Fibroblast of upper back skin (primary cell): ENCODE results near the gene GPRIN1.

Experiments used
- DNase-seq: peaks from one replicate; pipeline ENCODE4 v3.0.0-alpha.2; 2013

GPRIN1 gene

DNA sequence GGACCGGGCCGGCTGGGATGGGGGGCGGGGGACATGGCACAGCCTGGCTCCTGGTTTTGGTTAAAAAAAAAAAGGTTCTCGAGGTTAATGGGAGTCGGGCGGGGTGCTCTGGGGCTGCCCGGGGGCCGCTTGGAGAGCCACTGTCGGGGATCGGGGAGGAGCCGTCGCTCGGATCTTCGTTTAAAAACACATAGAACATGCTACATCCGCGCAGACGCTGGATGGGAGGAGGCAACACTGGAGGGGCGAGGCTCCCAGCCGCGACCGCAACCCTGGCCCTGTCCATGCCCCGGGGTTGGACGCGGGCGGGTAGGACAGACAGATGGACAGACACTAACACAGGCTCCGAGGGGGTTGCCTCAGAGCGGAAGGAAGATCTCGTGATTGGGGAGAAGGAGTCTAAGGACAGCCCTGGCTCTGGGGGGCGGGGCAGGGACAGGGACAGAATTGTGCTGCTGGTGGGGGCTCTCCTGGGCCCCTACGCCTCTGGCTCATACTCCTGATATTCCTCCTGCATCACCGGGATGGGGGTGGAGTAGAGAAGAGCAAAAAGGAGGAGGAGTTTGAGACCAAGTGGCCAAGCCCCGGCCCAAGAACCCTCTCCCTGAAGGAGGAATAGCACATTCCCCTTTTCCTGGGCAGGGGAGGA is 10.5 kb upstream of the GPRIN1 start:
- DNase-seq, result no peak

DNA sequence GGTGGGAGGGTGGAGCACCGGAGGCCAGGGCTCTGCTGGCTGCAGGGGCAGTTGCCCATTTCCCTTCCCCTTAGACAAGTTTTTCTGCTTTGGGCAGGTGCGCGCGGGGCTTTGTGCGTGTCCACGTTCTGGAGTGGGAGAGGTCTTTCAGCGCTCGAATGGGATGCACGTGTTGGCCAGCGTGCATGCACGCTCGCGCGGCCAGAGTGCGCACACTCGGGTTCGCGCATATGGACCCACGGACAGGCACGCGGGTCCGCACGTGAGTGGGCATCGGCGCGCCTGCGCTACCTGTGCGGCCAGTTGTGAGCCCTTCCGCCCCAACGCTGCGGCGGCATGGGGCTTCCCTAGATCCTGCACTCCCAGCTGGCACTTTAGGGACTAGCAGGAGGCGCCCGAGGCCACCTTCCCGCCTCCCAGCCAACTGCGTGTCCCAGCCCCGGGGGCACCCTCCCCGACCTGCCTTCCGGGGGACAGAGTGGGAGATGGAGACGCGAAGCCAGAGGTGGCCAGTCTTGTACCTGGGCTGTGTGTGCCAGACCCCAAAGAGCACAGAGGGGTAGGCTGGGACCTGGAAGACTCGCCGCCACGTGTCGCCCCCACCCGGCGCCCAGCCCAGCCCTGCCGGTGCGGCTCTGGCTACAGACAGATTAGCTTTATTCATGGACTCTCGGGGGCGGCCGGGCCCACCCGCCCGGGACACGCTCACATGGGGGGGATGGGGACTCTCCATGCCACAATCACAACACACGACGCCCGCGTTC is 9.8 kb upstream of the GPRIN1 start:
- DNase-seq, result no peak

DNA sequence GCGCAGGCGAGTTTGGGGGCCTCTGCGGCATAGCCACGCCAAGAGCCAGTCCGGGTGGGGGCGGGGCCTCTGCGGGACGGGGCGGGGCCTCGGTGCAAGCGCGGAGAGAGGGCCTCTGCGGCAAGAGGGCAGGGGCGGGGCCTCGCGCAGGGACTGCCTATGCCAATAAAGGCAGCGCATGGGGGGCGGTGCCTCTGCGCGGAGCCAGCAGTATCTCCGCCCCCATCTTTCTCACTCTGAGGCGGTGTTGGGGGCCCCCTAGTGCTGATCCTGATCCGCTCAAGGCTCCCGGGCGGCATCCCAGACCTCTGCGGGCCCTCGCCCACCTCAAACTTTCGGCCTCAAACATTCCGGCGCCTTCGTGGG is 9.2 kb upstream of the GPRIN1 start:
- DNase-seq, result peak; percentile 88

DNA sequence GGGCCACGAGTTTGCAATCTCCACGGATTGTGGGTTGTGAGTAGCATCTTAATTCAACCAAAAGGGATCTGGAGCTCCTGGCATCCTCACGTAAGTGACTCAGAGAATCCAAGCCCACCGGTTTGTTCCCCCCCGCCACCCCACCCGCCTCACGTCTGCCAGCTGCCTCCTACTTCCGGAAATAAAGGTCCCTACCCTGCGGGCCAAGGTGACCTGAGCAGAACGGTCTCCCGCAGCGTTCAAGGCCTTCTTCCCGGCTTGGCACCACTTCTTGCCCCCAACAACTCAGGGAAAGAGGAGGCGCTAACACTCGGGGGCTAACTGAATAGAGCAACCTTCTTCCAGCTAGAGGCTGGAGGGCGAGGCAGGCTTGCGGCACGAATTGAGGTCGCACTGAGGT is 8.8 kb upstream of the GPRIN1 start:
- DNase-seq, result no peak

DNA sequence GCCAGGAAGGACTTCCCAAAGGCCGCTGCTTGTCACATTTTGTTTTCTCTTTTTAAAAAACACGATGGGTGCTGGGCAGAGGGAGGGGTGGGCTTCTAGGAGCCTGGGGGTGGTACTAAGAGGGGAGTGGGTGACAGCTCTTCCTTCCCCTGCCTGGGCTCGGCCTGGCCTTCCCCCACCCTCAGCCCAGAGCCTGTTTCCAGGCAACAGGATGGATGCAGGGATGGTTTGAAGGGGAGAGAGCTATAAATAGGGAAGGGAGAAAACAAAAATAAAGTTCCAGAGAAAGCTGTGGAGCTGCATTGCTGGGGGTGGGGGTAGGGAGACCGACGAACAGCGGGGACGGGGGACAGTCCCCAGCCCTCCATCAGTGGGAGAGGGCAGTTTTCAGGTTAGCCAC is 6.6 kb upstream of the GPRIN1 start:
- DNase-seq, result no peak

DNA sequence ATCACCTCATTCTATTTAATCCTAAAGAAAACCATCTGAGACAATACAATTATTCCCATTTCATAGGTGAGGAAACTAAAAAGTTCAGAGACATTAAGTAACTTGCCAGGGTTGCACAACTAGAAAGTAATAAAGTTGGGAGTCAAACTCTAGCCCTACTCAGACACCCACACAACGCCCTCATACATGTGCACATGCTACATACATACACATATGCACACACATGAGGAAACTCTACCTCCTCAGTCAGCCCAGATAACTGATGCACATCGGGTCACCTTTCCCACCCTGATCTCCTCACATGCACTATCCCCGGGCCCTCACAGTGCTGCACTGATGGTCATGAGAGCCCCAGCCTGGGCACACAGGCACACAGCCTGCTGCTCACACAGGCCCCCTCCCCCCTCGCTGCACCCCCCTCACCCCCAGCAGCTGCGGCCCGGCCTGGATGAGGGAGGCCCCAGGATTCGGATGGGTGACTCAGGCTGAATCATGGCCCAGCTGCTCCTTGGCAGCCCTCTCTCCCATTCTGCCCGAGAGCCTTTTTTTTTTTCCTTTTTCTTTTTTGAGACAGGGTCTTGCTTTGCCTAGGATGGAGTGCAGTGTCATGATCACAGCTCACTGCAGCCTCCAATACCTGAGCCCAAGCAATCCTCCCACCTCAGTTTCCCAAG is 5.0 kb upstream of the GPRIN1 start:
- DNase-seq, result peak; percentile 79

DNA sequence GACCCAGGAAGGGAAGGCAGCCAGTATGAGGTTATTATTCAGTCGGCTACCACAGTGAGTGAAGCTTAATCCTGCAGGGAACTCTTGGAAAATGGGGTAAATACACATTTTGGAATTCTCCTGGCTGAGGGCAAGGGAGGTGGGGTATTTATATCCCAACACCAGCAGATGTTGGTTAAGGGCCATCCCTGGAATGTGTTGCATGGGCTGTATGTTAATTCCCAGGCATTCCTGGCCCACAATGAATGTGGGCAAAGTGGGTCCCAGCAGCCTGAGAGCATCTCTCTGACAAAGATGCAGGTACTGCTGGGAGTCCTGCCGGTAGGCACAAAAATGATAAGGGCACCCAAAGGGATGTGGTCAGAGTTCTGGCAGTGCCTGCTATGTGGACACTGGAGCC is 2.9 kb upstream of the GPRIN1 start:
- no peak for DNase-seq

DNA sequence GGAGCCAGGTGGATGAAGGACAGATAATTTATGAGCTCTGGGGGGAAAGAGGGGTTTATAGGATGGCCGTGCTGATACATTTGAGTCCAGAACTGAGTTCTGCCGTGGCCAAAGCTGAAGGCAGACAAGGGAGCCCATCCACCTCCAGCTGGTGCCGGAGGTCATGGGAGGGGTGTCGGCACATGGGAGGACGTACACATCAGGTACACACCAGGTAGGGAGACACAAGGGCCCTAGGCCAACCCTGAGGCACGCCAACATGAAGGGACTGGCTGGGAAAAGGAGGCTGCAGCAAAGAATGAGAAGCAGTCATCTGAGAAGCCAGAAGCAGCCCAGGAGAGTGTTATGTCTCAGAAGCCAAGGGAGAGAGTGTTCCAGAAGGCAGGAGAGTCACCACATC is 2.1 kb upstream of the GPRIN1 start:
- DNase-seq, result no peak

DNA sequence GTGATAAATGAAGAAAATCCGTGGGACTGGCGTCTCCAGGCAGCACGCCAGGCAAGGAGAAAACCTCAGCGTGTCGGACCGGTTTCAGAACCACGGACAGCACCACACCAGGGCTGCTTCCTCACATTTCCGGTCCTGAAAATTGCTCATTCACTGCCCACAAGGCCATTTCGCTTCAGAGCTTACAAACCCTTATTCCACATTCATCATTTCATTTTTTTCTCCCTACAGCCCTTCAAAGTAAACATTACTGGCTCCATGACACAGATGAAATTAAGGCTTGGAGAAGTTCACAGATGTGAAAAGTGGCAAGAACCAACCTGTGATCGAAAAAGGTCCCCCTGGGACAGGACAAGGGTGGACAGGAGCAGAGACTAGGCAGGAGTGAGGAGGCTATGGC is 1.5 kb upstream of the GPRIN1 start:
- peak; percentile 83 for DNase-seq

DNA sequence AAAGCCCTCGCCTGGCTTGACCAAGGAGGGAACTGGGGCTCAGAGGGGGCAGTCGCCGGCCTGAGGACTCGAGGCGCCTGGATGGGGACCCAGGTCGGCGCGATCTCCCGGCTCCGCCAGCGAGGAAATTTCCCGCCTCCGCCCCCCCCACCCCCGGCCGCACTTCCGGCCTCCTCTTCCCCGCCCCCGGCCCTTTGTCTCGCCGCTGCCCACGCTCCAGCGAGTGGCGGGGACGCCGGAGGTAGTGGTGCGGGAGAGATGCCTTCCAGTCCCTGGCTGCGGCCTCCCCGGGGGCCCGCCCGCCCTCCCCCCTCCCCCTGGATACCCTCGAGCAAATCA is 448 bp upstream of the GPRIN1 start:
- no peak for DNase-seq

DNA sequence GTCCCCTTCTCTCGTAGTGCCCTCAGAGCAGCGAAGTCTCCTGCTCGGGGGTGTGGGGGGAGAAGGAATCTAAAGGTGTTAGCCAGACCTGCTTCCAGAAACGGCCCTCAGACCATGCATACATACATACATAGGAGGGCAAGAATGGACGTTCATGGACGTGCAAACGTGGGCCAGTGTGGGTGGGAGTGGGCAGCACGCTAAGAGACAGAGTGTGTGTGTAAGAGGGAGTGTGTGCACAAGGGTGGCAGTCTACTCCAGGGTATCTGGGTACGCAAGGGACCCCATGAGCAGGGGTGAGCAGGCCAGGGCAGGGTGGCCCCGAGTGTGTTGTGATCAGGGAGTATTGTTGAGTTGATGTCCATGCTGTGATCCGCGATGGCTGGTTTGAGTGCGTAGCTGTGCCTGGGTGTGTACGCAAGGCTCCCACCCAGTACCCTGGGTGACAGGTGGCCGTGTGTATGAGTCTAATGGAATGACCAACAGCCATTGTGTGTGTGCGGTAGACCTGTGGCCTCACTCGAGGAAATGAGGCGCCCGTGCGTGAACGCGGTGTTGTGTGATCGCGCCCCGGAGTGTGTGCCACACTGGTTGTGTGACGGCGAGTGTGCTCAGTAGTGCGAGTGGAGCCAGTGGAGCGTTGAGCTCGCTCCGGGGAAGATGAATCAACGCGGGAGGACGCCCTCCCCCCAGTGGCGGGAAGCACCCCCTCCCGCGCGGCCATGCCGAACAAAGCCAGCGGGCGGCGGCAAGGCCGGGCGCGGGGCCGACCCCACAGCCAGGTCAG is 826 bp downstream of the GPRIN1 start:
- no peak for DNase-seq

DNA sequence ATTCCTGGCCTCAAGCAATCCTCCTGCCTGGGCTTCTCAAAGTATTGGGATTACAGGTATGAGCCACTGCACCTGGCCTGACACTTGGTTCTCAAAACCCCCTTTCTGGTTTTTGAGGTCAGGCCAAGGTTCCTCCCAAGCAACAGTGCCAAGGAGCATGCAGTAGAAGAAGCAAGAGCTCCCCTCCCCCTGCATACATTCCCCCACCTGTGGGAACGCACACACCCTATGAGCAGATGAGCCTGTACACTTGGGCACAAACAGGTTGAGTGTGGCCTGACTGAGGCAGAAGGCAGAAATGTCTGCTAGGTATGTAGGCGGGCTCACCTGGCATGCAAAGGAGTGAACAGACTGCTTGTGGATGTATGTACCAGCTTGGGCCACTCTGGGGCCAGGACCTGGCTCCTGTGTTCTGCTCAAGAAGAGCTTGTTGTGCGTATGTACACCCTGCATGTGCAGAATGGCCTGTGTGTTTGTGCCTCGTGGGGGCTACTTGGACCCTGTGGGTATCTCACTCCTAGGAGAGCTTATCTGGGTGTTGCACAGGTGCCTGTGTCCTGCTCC is 1.7 kb downstream of the GPRIN1 start:
- DNase-seq, result no peak

DNA sequence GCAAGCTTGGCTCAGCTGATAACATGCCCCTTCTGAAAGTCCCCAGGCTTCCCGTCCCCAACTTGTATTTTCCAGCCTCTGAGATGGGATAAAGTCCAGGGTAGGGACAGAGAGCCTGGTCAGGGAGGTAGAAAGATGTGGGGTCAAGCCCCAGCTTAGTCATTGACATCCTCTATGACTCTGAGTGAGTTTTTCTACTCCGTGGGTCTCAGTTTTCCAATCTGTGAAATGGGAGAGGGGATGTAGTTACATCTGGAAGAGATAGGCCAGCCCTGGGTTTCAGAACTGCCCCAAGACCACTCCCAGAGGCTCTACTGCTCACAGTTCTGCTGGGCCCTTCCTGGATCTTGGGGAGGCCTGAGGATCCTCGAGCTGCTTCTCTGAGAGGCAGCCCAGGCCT is 3.1 kb downstream of the GPRIN1 start:
- DNase-seq, result no peak

DNA sequence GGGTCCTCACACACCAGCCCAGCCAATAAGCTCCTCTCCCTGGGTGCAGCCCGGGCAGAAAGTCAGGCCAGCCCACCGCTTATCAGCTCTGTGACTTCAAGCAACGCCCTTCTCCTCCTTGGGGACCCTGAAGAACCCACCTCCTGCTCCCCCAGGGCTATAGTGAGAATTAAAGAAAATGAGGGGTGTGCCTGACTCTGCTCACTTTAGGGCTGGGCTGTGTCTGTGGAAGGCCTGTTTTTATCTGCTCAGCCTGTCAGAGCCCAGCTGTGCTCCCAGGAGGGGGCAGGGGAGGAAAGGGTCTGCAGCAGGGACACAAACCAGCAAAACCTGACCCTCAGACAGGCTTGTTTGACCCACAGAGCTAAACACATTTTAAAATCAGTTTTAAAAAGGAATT is 3.9 kb downstream of the GPRIN1 start:
- DNase-seq, result no peak

DNA sequence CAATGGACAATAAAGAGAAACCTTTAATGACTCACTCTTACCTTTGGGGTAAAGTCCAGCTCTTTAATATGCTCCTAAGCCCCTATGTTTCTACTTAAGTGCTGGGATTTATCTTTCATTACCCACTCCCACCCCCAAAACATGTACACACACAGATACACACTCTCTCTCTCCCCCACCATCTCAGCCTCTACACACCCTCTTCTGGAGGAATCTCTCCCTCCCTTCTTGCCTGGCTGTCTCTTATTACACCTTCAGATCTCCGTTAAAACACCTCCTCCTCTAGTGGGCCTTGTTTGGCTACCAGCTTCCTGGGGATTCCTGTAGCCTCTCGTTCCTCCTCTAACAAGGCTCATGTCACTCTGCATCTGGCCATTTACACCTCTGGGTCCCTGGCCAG is 6.9 kb downstream of the GPRIN1 start:
- no peak for DNase-seq

DNA sequence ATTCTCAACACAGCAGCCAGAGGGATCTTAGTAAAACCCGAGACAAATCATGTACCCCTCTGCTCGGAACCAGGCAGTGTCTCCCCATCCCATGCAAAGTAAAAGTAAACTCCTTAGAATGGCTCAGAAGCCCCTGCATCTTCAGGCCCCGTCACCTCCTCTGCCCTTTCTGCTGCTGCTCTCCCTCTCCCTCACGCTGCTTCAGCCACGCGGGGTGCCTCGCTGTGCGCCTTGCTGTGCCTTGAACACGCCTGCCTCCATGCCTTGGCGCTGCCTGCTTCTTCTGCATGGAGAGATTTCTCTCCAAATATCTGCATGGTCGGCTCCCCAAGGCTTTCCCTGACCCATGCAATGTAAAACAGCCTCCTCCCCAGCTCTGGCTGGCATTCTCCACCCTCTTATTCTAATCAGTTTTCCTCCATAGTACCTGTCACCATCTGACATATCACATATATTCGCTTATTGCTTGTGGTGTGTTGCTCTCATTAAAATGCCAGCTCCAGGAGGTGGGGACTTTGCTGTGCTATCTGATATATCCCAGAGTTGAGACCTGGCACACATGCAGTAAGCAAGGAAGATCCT is 8.0 kb downstream of the GPRIN1 start:
- no peak for DNase-seq

DNA sequence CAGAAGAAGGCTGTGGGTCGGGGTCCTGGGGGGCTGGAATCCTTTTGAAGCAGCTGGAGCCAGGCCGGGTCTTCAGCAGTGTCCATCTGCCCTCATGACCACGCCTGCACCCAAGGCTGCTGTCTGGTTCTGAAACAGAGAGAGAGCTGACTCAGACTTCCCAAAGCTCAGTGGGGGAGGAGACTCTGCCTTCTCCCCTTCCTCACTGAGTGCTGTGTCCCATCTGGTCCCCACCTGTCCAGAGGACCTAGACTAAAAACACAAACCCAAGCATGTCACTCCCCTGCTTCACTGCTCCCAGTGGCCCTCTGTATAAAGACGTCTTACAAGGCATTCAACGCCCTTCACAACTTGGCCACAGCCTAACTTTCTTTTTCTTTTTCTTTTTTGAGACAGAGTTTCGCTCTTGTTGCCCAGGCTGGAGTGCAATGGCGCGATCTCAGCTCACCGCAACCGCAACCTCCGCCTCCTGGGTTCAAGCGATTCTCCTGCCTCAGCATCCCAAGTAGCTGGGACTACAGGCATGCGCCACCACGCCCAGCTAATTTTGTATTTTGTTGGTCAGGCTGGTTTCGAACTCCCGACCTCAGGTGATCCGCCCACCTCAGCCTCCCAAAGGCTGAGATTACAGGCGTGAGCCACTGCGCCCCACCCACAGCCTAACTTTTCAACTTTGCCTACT is 10.1 kb downstream of the GPRIN1 start:
- DNase-seq, result peak; percentile 49

DNA sequence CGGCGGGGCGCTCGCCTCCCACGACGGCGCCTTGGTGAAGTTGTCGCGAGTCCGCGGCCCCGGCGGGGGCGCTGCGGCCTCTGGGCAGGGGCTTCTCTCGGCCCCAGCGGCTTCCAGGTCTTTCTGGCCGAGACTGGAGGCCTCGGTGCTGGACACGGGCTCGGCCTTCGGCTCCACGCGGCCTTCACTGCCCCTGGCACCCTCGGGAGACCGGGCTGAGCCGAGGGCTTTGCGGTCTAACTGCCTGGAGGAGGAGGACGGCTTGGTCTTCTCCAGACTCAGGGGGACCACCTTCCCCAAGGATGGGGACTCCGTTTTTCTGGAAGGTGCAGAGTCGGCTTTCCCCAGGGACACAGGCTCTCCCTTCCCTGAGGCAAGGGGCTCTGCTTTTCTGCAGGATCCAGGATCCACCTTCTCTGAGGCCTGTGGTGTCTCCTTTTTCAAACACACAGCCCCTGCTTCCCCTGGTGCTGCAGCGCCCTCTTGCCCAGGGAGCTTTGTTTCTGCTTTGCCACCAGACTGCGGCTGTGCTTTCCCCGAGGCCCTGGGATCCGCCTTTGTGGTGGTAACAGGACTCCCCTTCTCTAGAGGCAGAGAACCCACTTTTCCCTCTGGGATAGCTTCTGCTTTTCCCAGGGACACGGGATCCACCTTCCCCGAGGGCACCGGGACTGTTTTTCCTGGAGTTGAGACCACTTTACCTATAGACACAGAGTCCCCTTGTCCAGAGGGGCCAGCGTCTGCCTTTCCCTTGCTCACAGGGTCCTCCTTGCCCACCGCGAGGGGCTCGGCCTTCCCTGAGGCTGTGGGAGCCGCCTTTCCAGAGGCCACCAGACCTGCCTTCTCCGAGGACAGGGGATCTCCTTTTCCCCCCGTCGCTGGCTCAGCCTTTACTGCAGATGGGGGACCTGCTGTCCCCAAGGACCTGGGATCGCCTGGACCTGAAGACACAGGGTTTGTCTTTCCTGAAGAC is 12.3 kb downstream of the GPRIN1 start:
- DNase-seq, result no peak

DNA sequence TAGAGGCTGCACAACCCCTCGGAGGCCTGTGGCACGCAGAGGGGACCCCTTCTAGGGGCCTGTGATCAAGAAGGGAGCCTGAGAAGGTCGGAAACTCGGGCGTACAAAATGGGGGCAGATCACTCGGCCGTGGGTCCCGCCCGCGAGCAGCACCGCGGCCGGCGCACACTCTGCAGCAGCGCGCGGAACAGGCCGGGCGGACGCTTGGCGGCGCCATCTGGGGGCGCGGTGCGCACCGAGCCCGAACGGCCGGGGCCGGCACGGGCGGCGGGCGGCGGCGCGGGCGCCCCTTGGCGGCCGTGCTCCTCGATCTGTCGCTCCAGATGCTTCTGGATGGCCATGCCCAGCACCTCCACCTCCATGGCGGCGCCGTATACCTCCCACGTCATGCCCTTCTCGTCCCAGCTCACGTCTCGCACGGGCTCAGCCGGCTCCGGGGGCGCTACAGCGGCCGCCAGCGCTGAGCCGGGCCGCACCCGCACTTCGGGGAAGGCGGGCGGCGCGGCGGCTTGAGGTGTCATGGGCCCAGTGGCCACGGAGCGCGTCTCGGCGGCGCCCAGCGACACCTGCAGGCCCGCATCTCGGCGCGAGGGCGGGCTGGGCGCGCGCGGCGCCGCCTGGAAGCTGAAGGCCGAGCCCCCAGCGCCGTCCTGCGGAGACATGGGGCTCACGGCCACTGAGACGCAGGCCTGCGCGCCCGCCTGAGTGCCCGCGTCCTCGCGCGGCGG is 13.1 kb downstream of the GPRIN1 start:
- peak; percentile 8 for DNase-seq

DNA sequence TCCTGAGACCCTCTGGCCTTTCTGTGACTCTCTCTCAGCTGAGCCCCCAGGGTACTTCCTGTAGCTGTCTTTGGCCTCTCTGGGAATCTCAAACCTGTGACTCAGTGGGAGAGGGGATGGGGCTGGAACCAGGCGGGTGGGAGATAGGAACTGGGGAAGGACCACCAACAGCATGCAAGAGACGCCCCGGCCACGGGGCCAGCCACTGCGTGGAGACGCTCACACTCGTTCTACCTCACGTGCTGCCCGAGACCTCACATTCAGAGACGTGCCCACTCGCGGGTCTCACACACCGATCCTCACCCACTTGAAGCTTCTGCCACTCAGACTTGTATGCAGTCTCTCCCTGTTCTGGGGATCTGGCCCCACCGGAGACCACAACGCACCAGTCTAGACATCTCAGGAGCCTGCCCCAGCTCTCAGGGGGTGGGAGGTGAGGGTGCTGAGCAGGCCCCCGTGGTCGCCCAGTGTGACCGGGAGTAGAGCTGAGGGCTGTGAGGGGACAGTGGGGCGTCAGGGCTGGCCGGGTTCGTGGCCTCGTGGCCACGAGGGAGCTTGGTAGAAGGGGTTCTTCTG is 13.8 kb downstream of the GPRIN1 start:
- no peak for DNase-seq
